SK-N-SH treated with all-trans-retinoic acid at 6 μM for 48 hours (cell line): ENCODE measurements around the gene ANKRD62.

ENCODE experiments used
- ATAC-seq: fragments of 200-7000 bp; cut with Tn5 transposase; 3 replicates; pipeline ENCODE4 v1.9.1; 2020; ENCODE audit warnings: mild to moderate bottlenecking, moderate library complexity
- ARNTL ChIP-seq: fragments of 450-650 bp; formaldehyde crosslinking; IDR thresholded peaks from 2 replicates; pipeline ENCODE4 v1.5.0; 2020; ENCODE audit warnings: low read depth, mild to moderate bottlenecking, moderate library complexity, borderline replicate concordance
- CREB5 ChIP-seq: fragments of 250-450 bp; sonication (Bioruptor Pico); IDR thresholded peaks from 2 replicates; pipeline ENCODE4 v1.5.1; 2020; ENCODE audit warnings: low read depth, mild to moderate bottlenecking, moderate library complexity
- CSDC2 ChIP-seq: fragments of 250-450 bp; sonication (Bioruptor Pico); IDR thresholded peaks from 2 replicates; pipeline ENCODE4 v1.5.0; 2020; ENCODE audit warnings: mild to moderate bottlenecking, moderate library complexity
- GLIS3 ChIP-seq: fragments of 250-450 bp; sonication (Bioruptor Pico); IDR thresholded peaks from 2 replicates; pipeline ENCODE4 v1.5.0; 2020; ENCODE audit warnings: mild to moderate bottlenecking, moderate library complexity
- OSR1 ChIP-seq: fragments of 250-450 bp; sonication (Bioruptor Pico); IDR thresholded peaks from 2 replicates; pipeline ENCODE4 v1.8.0; 2022; ENCODE audit warnings: moderate library complexity, mild to moderate bottlenecking, inconsistent platforms
- PPARA ChIP-seq: fragments of 250-450 bp; sonication (Bioruptor Pico); IDR thresholded peaks from 2 replicates; pipeline ENCODE4 v1.5.0; 2020; ENCODE audit warnings: mild to moderate bottlenecking, borderline replicate concordance
- RARB ChIP-seq: fragments of 250-450 bp; sonication (Bioruptor Pico); IDR thresholded peaks from 2 replicates; pipeline ENCODE4 v1.8.0; 2021; ENCODE audit warnings: mild to moderate bottlenecking, moderate library complexity
- SNAI2 ChIP-seq: fragments of 250-450 bp; sonication (Bioruptor Pico); IDR thresholded peaks from 2 replicates; pipeline ENCODE4 v1.5.0; 2020; ENCODE audit warnings: mild to moderate bottlenecking, moderate library complexity
- TCF4 ChIP-seq: fragments of 250-450 bp; sonication (Bioruptor Pico); IDR thresholded peaks from 2 replicates; pipeline ENCODE4 v1.8.0; 2021; ENCODE audit warnings: mild to moderate bottlenecking, moderate library complexity, borderline replicate concordance
- TOX ChIP-seq: fragments of 250-450 bp; sonication (Bioruptor Pico); IDR thresholded peaks from 2 replicates; pipeline ENCODE4 v1.8.0; 2021; ENCODE audit warnings: mild to moderate bottlenecking, moderate library complexity, borderline replicate concordance
- ZC3H10 ChIP-seq: fragments of 250-450 bp; sonication (Bioruptor Pico); IDR thresholded peaks from 2 replicates; pipeline ENCODE4 v1.5.1; 2021; ENCODE audit warnings: mild to moderate bottlenecking, moderate library complexity
- ZFP3 ChIP-seq: fragments of 250-450 bp; sonication (Bioruptor Pico); IDR thresholded peaks from 2 replicates; pipeline ENCODE4 v1.5.0; 2020; ENCODE audit warnings: mild to moderate bottlenecking, moderate library complexity
- ZFP30 ChIP-seq: fragments of 450-650 bp; formaldehyde crosslinking; IDR thresholded peaks from 2 replicates; pipeline ENCODE4 v1.5.0; 2022; ENCODE audit warnings: mild to moderate bottlenecking, moderate library complexity
- ZNF565 ChIP-seq: fragments of 450-650 bp; formaldehyde crosslinking; conservative IDR thresholded peaks from 2 replicates; pipeline ENCODE4 v1.5.0; 2020; ENCODE audit warnings: low read depth, mild to moderate bottlenecking, moderate library complexity
- ZNF70 ChIP-seq: fragments of 450-650 bp; formaldehyde crosslinking; IDR thresholded peaks from 2 replicates; pipeline ENCODE4 v1.5.0; 2020; ENCODE audit warnings: mild to moderate bottlenecking, moderate library complexity
- ZNF8 ChIP-seq: fragments of 450-650 bp; formaldehyde crosslinking; IDR thresholded peaks from 2 replicates; pipeline ENCODE4 v1.5.0; 2020; ENCODE audit warnings: mild to moderate bottlenecking, moderate library complexity
- TF ChIP-seq, protein P1 (sequence below): fragments of 250-450 bp; sonication (Bioruptor Pico); IDR thresholded peaks from 2 replicates; pipeline ENCODE4 v1.5.0; 2020; ENCODE audit warnings: mild to moderate bottlenecking, moderate library complexity
- TF ChIP-seq, protein P2 (sequence below): fragments of 250-450 bp; sonication (Bioruptor Pico); IDR thresholded peaks from 2 replicates; pipeline ENCODE4 v1.5.1; 2021; ENCODE audit warnings: mild to moderate bottlenecking, moderate library complexity
- TF ChIP-seq, protein P3 (sequence below): fragments of 250-450 bp; sonication (Bioruptor Pico); IDR thresholded peaks from 2 replicates; pipeline ENCODE4 v1.8.0; 2020; ENCODE audit warnings: mild to moderate bottlenecking, moderate library complexity, borderline replicate concordance

Gene ANKRD62

DNA sequence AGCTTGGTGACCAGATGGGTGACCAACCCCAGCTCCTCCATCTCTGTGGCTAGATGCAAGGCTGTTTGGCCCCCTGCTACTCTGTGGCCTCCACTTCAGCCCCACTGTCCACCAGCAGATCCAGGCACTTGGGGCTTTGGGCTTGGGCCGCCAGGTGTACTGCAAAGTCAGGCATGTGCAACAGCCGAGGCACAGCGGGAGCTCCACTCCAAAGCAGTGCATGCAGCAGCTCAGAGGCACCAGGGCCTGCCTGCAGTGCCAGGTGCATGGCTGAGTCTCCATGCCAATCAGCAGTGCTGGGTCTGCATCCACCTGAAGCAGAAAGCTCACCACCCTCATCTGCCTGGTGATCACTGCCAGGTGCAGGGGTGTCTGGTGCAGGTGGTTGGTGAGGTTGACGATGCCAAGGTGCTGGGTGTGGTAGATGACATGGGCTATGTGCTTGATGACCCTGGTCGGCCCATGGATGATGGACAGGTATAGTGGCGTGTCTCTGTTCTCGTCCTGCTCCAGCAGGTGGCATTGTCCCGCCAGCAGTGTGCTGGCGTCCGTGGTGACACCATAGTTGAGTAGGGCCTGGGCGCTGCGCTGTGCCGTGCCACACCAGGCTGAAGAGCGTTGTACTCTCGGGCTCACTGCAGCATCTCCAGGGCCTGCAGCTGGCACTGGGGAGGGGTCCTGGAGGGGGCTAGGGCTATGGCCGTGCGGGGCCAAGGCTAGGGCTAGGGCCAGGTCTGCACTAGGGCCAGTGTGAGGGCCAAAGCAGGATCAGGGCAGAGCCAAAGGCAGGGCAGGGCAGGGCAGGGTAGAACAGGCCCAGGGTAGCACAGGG lies 1.0 kb upstream of the ANKRD62 start:
- peak; percentile 81 for ATAC-seq
- no peak for TF ChIP-seq TOX (CRISPR knock-in tag)
- no peak for TF ChIP-seq RARB (CRISPR knock-in tag)
- no peak for TF ChIP-seq ZFP3
- TF ChIP-seq ZNF565 = no peak
- TF ChIP-seq ZNF70 (CRISPR knock-in tag) = no peak
- TF ChIP-seq TCF4 (CRISPR knock-in tag) = no peak
- no peak for TF ChIP-seq ZNF8
- TF ChIP-seq, protein P1, sequence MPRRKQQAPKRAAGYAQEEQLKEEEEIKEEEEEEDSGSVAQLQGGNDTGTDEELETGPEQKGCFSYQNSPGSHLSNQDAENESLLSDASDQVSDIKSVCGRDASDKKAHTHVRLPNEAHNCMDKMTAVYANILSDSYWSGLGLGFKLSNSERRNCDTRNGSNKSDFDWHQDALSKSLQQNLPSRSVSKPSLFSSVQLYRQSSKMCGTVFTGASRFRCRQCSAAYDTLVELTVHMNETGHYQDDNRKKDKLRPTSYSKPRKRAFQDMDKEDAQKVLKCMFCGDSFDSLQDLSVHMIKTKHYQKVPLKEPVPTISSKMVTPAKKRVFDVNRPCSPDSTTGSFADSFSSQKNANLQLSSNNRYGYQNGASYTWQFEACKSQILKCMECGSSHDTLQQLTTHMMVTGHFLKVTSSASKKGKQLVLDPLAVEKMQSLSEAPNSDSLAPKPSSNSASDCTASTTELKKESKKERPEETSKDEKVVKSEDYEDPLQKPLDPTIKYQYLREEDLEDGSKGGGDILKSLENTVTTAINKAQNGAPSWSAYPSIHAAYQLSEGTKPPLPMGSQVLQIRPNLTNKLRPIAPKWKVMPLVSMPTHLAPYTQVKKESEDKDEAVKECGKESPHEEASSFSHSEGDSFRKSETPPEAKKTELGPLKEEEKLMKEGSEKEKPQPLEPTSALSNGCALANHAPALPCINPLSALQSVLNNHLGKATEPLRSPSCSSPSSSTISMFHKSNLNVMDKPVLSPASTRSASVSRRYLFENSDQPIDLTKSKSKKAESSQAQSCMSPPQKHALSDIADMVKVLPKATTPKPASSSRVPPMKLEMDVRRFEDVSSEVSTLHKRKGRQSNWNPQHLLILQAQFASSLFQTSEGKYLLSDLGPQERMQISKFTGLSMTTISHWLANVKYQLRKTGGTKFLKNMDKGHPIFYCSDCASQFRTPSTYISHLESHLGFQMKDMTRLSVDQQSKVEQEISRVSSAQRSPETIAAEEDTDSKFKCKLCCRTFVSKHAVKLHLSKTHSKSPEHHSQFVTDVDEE (CRISPR knock-in tag) = no peak
- TF ChIP-seq CSDC2 (CRISPR knock-in tag) = no peak

- no peak for TF ChIP-seq GLIS3 (CRISPR knock-in tag)
- no peak for TF ChIP-seq RARB (CRISPR knock-in tag)
- no peak for TF ChIP-seq ZC3H10 (CRISPR knock-in tag)
- TF ChIP-seq ZFP30 (CRISPR knock-in tag) = no peak
- no peak for TF ChIP-seq TCF4 (CRISPR knock-in tag)
- TF ChIP-seq, protein P1 (CRISPR knock-in tag) = no peak
- no peak for TF ChIP-seq CSDC2 (CRISPR knock-in tag)
- no peak for TF ChIP-seq PPARA (CRISPR knock-in tag)
- TF ChIP-seq CREB5 (CRISPR knock-in tag) = no peak
- no peak for ATAC-seq
Observed at GRCh38 chr18:12098374-12098773, 4.7 kb downstream of the ANKRD62 start.

- no peak for TF ChIP-seq ZNF8
- ATAC-seq = no peak
Observed at GRCh38 chr18:12099160-12099559, 5.5 kb downstream of the ANKRD62 start.

DNA sequence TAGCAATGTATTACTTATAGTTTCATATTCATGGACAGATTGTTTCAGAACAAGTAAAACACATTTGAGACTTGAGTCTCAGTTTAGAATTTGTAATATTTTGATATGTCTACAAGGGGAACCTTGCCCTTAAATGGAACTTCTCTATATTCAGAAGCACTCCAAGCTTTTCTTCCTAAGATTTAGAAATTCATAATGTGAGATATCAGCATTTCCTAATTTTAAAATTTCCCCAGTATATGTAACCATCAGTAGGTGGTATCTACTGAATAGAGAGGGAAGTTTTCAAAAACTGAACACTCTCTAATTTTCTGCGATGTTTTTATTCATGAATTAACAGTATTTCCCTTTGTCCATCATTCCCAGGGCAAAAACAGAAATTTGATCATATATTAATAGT lies 7.6 kb downstream of the ANKRD62 start:
- TF ChIP-seq, protein P2, sequence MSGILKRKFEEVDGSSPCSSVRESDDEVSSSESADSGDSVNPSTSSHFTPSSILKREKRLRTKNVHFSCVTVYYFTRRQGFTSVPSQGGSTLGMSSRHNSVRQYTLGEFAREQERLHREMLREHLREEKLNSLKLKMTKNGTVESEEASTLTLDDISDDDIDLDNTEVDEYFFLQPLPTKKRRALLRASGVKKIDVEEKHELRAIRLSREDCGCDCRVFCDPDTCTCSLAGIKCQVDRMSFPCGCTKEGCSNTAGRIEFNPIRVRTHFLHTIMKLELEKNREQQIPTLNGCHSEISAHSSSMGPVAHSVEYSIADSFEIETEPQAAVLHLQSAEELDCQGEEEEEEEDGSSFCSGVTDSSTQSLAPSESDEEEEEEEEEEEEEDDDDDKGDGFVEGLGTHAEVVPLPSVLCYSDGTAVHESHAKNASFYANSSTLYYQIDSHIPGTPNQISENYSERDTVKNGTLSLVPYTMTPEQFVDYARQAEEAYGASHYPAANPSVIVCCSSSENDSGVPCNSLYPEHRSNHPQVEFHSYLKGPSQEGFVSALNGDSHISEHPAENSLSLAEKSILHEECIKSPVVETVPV = no peak
- no peak for TF ChIP-seq GLIS3 (CRISPR knock-in tag)
- TF ChIP-seq SNAI2 (CRISPR knock-in tag) = no peak
- TF ChIP-seq ZC3H10 (CRISPR knock-in tag) = no peak
- ATAC-seq = no peak

- TF ChIP-seq TCF4 (CRISPR knock-in tag) (no peak), CSDC2 (CRISPR knock-in tag) (no peak), ZNF8 (no peak), RARB (CRISPR knock-in tag) (no peak), ARNTL (CRISPR knock-in tag) (no peak), ZFP3 (no peak), OSR1 (CRISPR knock-in tag) (no peak), ZNF70 (CRISPR knock-in tag) (no peak)
- TF ChIP-seq, protein P3, sequence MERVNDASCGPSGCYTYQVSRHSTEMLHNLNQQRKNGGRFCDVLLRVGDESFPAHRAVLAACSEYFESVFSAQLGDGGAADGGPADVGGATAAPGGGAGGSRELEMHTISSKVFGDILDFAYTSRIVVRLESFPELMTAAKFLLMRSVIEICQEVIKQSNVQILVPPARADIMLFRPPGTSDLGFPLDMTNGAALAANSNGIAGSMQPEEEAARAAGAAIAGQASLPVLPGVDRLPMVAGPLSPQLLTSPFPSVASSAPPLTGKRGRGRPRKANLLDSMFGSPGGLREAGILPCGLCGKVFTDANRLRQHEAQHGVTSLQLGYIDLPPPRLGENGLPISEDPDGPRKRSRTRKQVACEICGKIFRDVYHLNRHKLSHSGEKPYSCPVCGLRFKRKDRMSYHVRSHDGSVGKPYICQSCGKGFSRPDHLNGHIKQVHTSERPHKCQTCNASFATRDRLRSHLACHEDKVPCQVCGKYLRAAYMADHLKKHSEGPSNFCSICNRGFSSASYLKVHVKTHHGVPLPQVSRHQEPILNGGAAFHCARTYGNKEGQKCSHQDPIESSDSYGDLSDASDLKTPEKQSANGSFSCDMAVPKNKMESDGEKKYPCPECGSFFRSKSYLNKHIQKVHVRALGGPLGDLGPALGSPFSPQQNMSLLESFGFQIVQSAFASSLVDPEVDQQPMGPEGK (CRISPR knock-in tag) = no peak
- TF ChIP-seq, all 23 proteins: peak for 0
- no peak for ATAC-seq
Observed at GRCh38 chr18:12102136-12102842, 8.6 kb downstream of the ANKRD62 start.
